HG03159 (cell line): ENCODE results near the gene CCT5.
A peak's percentile ranks its signal among the peaks of the same experiment; 100 is the strongest.
"Not testable (repeated sequence)": the region's sequence is repeated elsewhere in the genome, so short reads cannot be mapped to it uniquely, and the experiment has no call there.

Experiments used
- ATAC-seq: cut with Tn5 transposase; IDR thresholded peaks from one replicate; pipeline ENCODE4 v1.9.1; 2021; ENCODE audit warnings: mild to moderate bottlenecking, moderate library complexity; ENCODE audit not compliant: unreplicated experiment

CCT5 gene

DNA sequence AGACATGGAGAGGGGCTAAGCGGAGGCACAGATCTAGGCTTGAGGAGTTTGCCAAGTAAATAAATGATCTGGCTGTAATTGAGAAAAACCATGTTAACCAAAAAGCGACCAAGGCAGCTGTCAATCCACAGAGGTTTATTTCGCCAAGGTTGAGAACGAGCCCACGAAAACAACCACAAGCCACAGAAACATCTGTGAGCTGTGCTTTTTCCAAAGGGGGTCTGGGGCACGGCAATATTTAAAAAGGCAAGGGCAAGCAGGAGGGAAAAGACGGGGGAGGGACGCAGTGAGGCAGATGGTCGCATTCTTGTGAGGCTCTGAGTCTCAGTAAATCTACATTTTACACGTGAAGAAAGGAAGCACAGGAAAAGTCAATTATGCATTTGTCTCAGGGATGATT lies 25.4 kb downstream of the CCT5 start:
- no peak for ATAC-seq

DNA sequence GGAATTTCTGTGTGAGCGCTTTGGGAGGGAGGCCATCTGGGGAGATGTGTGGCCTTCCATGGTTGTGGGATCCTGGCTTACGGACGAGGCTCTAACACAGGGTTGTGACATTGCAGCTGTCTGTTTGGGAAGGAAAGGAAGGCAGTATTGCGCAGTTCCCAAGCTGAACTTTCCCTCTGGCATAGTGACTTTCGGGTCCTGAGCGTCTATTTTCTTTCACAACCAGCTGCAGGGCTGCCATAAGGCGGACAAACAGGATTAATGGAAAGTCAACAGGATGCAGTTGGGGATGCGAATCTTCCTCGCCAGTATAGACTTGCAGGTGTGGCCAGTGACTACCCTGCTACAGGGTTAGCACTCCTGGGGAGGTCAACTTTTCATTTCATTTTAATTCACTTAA lies 25.9 kb downstream of the CCT5 start:
- no peak for ATAC-seq

DNA sequence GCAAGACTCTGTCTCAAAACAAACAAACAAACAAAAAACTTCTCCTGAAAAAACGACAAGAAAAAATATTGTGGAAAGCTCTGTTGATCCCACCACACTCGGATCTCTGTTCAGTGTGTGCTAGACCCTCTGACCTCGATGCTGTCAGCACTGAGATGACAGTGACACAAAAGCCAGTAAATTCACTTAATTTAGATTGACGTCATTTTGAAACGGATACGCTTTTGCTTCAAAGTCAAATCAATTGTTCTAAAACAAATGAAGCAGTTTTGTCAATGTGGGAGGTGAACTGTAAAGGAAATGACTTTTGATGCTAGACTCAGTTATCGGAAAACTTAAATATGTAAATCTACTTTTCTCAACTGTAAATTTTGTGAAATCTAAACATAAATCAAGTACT lies 26.6 kb downstream of the CCT5 start:
- no peak for ATAC-seq

DNA sequence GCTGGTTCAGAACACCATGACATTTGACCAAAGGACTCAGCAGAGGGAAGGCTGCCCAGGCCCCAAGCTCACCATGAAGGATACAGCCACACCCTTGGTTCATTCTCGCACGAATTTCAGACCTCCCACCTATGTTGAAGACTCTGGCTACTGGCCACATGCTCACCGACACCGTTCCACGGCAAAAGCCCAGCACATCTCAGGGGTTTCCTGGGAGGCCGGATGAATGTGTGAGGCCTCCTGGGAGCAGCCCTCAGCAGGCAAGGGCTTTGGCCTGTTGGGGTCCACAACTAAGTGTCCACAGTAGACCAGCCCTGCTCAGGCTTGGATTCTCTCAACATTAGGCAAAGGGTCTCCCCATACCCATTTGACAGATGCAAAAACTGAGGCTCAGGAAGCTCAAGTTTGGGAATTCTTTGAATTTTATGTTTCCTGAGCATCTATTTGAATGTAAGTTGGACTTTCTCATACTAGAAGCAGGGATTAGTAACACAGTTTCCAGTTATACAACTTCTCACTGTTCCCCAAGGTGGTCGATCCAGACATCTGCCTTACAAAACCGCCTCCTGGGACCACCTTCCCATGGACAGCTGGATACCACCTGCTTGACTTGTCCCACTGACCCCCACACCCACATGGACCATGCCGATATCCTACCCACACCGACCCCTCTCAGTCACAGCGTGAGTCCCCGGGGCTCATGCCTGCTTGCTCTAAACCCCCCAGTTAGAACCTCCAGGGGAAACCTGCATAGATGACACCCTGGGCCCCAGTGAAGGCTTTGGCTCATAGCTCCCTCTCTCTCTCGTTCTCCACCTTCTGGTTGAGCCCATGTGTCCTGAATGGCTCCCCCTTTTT lies 27.9 kb downstream of the CCT5 start:
- ATAC-seq: no peak

DNA sequence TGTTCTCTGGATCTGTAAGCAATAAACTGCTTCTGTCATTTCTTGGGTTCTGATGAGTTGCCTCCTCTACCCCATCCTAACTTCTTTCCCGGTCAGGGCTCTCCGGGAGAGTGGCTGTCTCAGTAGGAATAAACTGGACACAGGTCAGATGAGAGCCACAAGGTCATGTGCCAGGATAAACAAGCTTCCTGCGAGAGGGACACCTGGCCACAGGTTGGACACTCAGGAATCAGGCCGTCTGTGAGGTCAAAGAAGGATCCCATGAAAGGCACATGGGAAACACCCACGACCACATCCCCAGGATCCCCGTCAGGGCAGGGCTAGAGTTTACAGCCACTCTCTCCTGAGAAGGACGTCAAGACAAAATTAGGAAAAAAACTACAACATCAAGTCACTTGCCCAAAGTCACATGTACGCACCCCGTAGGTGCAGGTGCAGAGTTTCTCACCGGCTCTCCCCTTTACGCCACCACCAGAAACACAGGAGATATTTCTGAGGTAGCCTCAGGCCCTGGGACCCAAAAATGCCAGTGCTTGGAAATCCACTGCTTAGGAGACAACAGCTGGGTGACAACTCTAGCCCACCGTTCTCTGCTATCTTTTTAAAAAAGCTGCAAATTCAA lies 28.7 kb downstream of the CCT5 start:
- no peak for ATAC-seq

DNA sequence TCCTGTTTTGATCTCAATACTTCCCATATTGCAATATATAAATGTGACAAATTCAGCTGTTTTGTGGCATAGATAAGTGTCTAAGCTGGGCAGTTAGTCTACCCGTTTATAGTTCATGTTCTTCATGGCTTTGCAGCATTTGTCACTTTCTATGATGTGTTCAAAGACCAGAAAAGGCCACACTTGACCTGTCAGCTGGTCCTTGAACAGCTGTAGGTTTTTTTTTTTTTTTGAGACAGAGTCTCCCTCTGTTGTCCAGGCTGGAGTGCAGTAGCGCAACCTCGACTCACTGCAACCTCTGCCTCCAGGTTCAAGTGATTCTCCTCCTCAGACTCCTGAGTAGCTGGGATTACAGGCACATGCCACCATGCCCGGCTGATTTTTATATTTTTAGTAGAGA lies 29.2 kb downstream of the CCT5 start:
- no peak for ATAC-seq

DNA sequence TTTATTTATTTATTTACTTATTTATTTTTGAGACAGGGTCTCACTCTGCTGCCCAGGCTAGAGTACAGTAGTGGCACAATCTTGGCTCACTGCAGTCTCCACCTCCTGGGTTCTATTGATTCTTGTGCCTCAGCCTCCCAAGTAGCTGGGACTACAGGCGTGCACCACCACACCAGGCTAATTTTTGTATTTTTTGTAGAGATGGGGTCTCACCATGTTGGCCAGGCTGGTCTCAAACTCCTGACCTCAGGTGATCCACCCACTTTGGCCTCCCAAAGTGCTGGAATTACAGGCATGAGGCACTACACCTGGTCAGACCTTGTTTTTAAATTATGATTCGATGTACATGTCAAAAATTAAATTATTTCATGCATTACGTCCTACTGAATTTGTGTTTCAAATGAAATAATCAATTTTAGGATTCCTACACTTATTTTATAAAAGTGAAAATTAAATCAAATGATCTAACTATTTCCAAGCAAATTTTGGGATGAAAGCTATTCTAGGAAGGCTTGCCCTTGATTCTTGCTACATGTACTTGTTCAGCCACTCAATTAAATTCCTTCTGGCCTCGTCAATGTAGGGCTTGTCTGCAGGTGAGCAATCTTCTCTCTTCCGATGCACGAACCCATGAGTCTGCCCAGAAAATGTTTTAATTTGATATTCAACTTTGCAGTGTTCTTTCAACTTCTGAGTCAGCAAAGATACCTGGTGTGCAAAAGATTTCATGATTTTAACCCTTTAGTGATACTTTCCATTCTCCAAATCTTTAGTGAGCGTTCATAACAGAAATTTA lies 30.0 kb downstream of the CCT5 start:
- no peak for ATAC-seq

DNA sequence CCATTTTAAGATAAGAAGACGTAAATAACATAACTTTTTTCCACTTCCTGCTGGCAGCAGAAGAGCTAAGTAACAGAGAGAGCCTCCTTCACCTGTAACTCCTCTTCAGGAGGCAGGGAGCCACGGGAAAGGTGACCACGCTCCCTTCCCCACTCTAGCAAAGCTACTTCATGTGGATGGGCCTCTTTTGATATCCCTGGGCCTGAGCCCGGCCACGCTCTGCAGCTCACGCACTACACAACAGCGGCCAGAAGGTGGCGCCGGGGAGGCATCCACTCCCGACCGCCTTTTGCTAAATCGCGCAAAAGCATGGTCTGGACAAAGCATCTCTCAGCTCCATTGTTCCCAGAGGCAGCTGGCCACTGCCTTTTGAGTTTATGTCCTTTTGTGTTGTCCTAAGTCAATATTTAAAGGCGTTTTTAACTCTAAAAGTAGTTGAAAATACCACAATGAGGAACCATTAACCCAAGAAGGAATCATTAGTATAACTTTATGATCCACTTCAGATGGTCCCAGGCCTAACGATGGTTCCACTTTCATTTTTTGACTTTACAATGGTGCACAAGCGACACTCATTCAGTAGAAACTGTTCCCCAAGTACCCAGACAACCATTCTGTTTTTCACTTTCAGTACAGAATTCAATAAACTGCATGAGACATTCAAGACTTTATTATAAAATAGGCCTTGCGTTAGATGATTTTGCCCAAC lies 34.0 kb downstream of the CCT5 start:
- ATAC-seq: peak; percentile 92

DNA sequence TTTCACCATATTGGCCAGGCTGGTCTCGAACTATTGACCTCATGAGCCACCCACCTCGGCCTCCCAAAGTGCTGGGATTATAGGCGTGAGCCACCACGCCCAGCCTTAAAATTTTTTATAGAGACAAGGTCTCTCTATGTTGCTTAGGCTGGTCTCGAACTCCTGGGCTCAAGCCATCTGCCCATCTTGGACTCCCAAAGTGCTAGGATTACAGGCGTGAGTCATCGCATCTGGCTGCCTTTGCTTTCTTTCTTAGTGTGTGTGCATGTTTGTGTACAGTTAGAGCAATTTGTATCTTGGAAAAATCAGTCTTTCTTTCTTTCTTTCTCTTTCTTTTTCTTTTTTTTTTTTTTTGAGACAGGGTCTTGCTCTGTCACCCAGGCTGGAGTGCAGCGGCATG lies 35.3 kb downstream of the CCT5 start:
- ATAC-seq: not testable (repeated sequence)

DNA sequence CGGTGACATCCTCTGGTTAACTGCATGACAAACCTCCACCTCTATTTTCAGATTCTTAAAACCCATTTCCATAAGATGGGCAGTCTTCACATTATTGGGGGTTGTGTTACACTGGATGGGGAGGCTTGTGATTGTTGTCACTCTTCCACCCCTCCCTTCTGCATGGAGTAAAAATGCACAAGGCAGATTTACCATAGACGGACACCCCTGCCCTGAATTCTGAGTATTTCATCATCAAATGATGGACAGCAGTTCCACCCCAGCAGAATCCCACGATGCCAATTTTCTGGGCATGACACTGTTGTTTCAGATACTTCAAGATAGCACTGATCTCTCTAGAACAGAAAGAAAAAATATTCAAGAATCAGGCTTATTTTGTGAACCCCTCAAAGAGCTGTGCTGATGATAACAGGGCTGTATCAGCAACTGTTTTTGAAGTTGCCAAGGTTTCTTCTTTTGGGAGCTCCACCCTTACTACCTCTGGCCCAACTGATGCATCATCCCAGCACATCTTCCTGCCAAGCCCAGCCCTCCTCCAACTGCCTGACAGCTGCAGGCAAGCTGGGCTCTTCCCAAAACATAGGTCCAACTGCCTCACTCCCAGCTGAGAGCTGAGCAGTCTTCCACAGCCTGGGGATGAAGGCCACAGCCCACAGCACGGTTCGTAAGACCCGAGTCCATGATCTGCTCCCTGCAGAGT lies 36.2 kb downstream of the CCT5 start:
- ATAC-seq: no peak

DNA sequence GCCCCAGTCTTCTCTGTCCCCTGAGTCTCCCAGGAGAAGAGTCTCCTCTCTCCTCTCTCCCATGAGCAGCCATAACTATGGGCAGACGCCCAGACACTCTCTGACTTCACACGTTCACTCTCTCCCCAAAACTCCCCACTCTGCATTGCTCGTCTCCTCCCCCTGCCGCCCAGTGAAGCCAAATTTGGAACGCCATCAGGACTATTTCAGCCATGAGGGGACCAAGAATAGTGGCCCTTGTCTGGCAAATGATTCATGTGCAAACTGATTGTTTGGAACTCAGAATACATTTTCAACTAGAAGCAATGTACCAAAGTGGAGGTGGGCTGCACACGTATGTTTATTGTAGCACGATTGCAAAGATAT lies 36.8 kb downstream of the CCT5 start:
- no peak for ATAC-seq

DNA sequence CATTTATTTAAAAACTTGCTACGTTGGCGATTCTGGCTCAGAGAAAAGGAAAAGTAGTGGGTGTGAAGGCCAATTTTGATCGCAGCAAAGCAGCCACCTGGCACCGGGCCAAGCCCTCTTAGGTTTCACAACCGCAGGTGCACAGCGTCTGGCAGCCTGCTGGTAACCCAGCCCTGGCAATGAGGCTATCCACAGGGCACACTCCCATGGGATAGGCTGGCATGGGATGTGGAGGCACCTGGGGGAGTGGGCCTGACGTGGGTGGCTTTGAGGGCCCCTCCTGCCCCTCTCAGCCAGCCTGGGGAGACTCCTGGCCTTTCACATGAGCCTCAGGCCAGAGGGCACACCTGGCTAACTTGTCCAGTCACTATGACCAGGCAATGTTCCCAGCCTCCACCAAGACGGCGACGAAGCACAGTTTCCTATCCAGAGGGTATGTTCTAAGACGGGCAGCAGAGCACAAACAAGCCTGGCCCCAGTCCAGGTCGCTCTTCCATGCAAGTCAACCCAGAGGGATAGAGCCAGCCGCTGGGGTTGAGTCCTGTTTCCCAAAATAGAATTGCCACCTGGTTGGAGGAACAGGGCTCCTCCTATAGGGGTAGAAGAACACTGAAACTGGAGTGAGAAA lies 38.6 kb downstream of the CCT5 start:
- ATAC-seq: no peak

DNA sequence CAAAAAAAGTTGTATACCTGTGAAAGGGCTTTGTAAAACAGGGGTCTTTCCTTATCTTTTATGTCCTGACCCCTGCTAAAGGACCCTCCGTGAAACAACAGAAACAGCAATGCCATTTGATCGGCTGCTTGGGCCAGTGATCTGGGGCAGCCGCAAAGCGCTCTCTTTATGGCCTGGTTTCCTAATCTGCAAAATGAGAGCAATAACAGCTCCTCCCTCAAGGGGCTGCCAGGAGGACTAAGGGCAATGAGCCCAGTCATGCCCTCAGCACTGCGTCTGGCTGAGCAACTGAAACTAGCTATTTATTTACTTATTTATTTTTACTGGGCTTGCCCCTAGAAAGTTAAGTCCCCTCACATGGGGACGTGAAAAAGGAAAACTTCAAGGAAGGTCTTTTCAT lies 39.3 kb downstream of the CCT5 start:
- ATAC-seq: no peak

DNA sequence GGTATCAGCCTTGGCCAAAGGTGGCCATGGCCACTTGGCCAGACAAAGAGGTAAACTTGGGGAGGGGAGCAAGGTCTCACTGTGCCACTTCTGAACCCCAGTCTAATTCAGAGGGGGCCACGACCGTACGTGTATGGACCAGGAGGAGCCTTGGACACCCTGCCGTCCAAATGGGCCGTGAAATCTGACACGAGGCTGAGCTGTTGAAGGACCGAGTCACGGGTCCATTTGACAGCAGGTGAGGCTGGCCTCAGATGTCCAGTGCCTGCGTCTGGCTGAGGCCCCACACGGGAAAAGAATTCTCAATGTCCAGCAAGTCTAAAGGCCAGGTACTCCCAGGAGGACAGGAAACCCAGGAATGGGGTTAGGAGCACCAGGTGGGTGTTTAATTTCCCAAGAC lies 39.9 kb downstream of the CCT5 start:
- no peak for ATAC-seq

DNA sequence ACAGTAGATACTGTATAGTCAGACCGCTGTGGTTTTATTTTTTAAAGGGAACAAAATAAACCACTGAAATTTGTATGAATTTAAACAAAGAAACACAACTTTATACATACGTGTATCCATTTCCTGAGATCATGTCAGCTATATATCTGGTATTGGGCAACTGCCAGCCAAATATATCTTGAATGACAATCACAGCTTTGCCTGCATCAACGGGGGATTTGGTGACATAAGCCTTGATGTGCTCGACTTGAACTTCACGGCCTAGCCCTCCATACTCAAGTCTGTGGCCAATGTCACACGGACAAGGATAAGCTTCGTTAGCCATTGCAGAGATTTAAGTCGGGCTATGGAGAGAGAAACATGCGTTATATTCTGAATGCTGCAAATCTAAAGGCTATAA lies 40.4 kb downstream of the CCT5 start:
- no peak for ATAC-seq

DNA sequence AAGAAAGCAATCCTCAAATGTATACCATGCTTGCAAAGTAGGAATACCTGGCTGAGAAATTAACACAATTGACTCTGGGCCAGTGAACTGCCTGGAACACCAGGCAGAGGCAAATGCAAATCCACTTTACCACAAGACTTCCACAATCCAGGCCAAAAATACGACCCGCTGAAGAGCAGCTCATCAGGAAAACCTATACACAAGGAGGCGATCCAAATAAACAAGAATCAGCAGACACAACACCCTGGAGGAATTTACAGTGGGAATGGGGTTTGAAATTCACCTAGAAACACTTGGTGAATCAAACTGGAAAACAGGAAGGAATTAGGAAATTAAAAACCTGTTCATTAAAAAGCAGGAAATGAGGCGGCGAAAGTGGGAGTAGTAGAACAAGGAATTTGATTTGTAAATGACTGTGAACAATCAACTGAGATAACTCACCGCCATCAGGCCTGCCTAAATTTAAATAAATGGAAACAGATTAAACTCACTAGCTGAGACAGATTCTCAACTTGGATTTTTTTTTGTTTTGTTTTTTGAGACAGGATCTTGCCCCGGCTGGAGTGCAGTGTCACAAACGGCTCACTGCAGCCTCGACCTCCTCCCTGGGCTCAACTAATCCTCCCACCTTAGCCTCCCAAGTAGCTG lies 41.7 kb downstream of the CCT5 start:
- no peak for ATAC-seq

DNA sequence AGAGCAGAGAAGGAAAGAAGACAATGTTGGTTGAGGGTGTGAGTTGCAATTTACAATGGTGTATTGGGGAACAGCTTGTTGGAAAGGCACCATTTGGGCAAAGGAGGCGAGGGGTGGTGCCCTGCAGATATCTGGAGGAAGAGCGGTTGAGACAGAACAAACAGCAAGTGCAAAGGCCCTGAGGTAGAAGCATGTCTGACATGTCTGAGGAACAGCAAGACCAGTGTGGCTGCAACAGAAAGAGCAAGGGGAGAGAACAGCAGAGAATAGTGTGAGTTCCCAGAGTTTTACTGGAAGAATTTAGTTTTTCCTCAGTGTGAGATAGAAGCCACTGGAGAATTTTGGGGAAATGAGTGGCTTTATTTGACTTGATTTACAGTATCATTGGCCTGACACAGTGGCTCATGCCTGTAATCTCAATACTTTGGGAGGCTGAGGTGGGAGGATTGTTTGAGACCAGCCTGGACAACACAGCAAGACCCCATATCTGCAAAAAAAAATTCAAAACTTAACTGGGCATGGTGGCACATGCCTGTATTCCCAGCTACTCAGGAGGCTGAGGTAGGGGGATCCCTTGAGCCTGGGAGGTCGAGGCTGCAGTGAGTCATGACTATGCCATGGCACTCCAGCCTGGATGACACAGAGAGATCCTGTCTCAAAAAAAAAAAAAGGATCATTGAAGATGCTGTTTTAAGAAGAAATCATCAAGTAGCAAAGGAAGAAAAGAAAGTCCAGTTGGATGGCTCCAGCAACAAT lies 44.0 kb downstream of the CCT5 start:
- ATAC-seq: no peak

DNA sequence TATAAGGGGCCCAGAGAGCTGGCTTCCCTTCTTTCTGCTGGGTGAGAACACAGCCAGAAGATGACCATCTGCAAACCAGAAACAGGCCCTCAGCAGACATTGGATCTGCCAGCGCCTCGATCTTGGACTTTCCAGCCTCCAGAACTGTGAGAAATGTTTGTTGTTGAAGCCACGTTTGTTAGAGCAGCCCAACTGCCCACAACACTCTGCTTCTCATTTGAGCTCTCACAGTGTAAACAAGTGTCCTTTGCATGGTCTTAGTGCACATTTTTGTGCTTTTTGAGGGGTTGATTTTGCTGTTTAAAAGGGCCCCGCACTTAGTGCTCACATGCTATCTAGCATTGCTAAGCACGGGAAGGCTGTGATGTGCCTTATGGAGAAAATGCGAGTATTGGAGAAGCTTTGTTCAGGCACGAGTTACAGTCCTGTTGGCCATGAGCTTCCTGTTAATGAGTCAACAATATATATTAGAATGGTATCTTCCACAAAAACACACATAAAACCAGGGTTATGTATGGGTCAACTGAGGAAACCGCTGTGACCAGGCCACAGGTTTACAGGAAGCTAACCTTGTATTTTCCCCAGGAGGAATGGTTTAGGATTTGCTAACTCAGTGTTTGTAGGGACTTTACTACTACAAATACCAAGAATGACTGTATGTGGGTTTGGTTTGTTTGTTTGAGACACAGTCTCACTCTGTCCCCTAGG lies 45.7 kb downstream of the CCT5 start:
- ATAC-seq: no peak
